ENCODE measurements around the gene STON2.

DNA sequence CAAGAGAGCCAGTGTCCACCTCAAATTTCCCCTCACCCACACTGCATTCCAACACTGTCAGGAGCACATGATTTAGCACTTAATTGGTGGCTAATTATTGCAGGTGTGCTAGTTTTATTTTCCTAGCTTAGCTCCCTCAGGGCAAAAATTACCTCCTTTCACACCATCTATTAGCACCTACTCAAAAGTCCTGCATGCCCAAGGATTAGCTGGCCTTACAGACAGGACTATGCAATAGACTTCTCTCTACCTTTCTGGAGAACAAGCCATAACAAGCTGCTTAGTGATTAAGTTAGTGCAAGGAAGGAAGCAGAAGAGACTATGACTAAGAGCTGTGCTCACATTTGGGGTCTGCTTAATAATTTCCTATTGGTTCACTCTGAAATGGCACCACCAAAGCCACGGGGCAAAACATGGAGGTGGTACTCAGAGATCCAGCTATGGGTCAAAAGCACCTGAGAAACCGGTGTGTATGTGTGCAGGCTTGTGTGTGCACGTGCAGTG, 69.5 kb downstream of the STON2 start:
- TF ChIP-seq, protein P1, sequence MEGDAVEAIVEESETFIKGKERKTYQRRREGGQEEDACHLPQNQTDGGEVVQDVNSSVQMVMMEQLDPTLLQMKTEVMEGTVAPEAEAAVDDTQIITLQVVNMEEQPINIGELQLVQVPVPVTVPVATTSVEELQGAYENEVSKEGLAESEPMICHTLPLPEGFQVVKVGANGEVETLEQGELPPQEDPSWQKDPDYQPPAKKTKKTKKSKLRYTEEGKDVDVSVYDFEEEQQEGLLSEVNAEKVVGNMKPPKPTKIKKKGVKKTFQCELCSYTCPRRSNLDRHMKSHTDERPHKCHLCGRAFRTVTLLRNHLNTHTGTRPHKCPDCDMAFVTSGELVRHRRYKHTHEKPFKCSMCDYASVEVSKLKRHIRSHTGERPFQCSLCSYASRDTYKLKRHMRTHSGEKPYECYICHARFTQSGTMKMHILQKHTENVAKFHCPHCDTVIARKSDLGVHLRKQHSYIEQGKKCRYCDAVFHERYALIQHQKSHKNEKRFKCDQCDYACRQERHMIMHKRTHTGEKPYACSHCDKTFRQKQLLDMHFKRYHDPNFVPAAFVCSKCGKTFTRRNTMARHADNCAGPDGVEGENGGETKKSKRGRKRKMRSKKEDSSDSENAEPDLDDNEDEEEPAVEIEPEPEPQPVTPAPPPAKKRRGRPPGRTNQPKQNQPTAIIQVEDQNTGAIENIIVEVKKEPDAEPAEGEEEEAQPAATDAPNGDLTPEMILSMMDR (IDR thresholded peaks at IDR 0.05) = no peak
- TF ChIP-seq POLR2A (IDR thresholded peaks at IDR 0.05) = no peak

All from body of pancreas (tissue), 4 donors.